ENCODE results near the gene GAN.
"Not testable (repeated sequence)": the region's sequence is repeated elsewhere in the genome, so short reads cannot be mapped to it uniquely, and the experiment has no call there.

Gene GAN

DNA sequence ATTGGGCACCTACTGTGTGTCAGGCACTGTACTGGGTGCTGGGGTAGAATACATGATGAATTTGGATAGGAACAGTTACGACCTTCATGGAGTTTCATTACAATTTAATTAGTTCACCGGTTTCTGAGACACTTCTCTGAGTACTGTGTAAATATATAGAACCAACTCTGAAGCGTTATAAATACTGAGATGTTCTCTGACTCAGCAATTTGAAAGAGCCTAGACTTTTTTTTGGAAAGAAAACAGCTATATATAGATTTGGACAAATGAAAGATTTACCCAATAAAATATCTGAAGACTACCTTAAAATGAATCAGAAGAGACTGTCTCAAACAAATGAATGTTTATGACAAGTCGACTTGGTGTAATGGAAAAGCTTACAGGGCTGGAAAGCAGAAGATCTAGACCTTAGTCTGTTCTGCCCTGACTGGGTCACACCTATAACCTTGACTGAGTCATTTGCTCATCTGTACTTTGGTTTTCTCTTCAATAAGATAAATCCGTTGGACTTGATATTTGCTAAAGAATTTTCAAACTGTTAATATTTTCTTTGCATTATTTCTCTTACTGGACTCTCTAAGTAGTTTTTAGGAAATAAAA, 4.6 kb upstream of the GAN start:
- DNase-seq, result no peak

DNA sequence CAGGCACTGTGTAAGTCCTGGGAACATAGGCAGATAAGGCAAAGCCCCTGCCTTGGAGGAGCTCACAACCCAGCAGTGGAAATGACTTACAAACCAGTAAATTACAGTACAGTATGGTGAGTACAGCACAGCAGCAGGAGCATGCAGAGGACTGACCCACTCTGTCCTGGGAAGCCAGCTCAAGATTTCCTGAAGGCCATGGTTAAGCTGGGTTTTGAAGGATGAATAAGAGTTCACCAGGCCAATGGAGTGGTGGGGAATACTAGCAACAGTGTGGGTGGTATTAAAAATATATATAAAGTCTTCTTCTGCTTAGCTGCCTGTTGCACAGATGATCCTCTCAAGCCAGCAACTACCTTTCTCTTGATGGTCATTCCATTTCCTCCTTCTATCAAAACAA, 3.0 kb upstream of the GAN start:
- no peak for DNase-seq

- DNase-seq, result no peak
Observed at GRCh38 chr16:81313701-81314602, 810 bp upstream of the GAN start.

DNA sequence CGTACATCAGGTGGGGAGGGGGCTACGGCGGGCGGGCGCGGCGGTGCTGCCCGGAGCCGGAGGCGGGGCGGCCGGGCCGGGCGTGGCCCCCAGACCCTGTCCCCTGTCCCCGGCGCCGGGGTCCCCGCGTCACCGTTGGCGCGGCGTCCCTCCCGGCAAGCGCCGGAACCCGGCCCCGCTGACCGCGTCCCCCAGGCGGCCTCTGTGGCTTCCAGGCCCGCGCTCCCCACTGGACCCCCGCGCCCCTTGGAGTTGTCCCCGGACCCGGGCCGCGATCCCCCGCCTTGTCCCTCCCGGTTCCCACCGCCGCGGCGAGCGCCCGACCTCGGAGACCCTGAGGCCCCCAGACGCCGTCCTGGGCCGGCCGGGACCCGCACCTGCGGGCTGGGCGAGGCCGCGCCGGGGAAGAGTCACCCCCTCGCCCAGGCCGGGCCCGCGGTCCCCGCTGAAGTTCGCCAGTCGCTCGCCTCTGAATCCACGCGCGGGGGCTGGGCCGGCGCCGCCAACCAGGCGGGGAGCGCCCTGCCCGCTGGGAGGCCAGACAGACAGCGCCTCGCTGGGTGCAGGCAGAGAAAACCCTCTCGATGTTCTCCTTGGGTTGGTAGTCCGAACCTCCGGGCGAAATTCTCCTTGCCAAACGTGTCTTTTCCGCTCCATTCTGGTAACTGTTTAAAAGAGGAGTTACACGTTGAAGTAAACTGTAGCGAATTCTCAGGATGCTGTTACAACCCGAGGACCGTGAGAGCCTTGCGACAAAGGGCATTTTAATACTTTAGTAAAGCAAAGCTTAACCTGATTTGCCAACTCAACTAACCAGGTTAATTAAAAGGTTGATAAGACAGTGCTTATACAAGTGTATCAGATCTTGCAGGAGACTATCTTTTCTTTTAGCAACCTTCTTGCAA, 761 bp downstream of the GAN start:
- DNase-seq, result no peak

DNA sequence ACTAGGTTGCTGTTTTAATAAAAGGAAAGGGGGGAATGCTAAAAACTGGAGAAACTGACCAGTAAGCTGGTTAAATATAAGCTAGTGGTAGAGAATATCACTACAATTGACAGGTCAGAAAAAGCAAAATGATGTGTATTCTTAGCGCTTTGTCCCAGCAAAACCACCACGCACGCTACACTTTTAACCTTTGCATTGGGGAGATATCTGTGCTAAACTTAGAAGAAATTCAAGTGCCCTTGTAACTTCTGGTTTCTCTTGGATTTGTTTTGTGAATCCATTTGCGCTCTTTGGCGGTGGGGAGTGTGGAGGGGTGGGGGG, 1.4 kb downstream of the GAN start:
- no peak for DNase-seq

GRCh38 chr16:81318711-81319110, 3.9 kb downstream of the GAN start:
- DNase-seq, result no peak

DNA sequence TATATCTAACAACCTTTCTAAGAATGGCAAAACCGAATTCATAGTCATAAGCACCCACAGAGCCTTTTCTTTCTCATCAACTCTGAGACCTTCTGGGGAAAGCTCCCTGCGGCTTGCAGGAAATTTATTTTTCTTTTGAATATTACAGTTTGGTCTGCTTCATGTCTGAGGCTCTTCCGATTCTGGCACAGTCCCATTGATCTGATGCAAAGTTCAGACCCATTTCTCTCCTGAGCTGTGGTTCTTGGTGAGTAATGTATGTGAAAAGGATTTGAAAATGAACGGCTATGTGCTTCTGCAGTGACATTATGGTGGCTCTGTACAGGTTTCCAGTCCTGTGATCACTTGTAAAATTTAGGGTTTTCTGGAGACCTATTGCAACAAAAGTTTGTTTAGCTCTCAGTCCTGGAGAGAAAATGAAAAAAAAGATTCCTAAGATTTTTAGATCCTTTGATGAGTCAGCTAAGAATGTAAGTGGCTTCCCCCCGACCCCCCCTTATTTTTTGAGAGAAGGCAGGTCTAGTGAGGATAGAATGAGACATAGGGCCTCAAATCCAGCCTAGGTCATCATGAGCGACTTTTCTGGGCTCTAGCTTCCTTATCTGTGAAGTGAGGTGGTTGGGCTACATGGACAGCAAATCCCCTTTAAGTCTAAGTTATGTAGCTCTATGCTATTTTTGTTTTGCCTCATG, 4.6 kb downstream of the GAN start:
- no peak for DNase-seq

DNA sequence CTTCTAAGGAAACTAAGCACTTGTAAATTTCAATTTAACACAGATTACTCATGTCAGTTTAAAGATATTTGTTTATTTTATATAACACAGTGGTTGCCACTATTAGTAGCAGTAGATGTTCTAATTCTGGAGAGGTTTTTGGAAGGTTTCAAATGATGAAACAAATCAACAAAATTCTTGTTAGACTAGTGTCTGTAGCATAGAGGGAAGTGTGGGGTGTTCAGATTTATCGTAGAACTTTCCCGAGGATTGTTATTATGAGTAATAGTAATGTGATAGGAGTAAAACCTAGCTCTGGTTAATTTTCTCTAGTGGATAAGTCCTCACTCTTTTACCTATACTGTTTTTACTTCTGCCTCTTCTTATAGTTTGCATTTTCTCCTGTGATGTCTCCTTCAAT, 6.3 kb downstream of the GAN start:
- no peak for DNase-seq

DNA sequence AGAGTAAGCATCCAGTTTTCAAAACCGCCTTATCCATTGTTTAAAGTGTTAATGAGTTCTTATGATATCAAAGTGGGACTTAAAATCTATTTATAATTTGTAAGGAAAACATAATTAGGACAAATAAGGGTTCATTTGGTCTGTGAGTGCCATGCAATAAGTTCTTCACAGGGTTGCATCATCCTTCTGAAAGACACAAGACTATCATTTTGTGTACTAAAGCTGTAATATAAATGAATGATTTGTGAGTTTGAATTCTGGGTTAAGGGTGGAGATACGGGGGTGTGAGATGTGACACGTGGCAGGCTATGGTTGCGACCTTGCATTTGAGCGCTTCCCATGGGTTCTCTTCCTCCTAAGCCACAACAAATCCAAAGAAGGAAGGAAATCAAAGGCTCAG, 6.8 kb downstream of the GAN start:
- no peak for DNase-seq

- DNase-seq, result no peak
Observed at GRCh38 chr16:81324808-81325207, 10.0 kb downstream of the GAN start.

GRCh38 chr16:81327011-81327410, 12.2 kb downstream of the GAN start:
- DNase-seq, result no peak

DNA sequence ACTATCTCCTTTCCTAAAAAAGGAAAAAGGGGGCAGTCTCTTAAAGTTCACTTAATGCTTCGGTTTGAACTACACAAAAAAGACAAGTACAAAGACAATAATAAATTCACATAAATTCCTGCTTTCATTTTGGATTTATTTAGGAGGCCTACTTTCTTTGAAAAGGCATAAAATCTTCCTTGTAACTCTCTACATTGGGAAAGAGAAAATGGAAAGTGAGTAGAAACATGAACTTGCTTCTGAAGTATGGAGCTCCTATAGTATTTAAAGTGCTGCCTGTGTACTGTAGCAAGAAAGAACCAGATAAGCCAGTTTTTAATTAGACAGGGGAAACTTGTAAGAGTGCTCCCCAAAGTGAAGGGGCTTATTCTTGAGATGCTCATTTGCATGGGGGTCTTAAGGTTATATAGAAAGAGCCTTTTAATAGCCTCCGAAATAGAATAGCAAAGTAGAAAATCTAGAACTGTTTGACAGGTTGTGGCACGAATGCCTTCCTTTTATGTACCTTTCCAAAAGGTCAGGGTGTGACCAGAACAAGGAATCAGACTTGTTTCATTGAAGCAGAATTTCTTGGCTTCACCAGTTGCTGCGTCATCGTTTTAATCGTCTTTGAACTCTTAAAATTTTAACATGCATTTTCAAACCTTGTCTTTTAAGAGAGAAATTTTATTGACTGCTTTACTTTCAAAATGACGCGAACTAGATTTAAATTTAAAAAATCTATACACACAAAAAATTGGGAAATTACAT, 12.9 kb downstream of the GAN start:
- no peak for DNase-seq

DNA sequence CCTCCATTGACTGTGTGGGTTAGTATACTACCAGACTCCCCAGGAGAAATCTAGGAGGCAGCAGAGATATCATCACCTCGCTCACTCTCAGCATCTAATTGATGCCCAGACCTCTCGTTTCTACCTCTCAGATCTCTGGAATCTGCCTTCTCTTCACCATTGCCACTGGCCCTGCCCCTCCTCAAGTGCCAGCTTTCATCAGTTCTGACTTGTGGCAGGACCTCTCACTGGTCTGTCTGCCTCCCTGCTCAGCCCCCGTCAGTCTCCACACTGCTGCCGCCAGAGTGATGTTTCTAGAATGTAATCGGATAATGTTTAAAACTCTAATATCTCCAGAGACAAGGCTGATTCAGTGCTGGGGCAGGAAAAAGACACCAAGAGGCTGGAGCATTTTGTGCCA, 15.2 kb downstream of the GAN start:
- DNase-seq, result no peak

DNA sequence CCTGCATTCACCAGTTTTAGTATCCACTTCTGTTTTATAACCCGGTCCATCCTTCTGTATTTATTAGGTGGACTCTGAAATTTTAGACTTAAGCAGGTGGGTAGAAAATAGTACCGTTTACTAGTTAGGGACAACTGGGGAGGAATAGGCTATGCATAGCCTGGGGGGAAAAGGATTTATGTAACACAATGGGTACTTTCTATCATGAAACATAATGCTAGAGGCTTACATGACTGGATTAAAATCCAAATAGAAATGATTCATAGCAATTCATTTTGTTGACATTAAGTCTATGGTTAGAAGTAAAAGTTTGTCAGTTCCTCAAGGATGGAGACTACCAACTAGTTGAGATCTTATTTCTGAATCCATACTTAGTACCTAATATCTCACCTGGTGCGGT, 18.6 kb downstream of the GAN start:
- no peak for DNase-seq

DNA sequence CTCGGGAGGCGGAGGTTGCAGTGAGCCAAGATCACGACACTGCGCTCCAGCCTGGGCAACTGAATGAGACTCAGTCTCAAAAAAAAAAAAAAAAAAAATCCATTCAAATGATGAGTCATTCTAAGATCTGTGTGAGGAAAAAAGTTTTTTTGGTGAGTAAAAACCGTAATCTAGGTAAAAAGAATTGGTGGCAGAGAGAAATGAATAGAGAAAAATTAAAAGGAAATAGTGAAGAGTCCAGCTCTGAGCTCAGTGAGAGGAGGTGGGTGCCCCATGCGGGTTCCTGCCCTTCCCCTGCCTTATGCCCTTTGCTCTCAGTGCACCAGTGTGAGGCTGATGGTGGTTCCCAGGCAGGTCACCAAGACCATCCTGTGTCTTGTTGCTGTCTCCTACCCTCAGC, 20.9 kb downstream of the GAN start:
- DNase-seq, result no peak

GRCh38 chr16:81337097-81337496, 22.3 kb downstream of the GAN start:
- no peak for DNase-seq

DNA sequence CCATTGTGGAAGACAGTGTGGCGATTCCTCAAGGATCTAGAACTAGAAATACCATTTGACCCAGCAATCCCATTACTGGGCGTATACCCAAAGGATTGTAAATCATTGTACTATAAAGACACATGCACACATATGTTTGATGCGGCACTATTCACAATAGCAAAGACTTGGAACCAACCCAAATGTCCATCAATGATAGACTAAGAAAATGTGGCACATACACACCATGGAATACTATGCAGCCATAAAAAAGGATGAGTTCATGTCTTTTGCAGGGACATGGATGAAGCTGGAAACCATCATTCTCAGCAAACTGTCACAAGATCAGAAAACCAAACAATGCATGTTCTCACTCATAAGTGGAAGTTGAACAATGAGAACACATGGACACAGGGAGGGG, 30.4 kb downstream of the GAN start:
- not testable (repeated sequence) for DNase-seq

DNA sequence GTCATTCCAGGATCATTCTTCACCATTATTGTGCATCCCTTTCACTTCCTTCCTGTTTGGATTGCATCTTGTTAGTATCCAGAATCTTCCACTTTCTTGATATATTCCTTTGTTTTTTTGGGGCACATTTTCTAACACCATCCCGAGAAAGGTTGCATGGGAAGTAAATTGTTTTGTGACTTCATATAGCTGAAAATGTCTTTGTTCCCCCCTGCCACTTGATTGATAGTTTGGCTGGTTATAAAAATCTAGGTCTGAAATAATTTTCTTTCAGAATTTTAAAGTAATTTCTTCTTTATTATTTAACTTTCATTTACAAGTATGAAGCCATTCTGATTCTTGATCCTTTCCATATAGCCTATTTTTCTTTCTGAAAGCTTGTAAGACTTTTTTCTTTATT, 32.7 kb downstream of the GAN start:
- DNase-seq, result no peak

GRCh38 chr16:81349608-81350305, 35.0 kb downstream of the GAN start:
- no peak for DNase-seq

DNA sequence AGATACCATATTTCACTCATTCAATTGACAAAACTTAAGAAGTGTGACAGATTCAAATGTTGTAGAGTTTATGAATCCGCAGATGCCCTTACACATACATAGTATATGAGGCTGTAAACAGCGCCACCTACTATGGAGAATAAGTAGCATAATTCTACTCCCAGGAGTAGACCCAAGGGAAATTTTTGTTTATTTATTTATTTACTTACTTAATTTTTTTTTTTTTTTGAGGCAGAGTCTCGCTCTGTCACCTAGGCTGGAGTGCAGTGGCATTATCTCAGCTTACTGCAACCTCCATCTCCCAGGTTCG, 35.5 kb downstream of the GAN start:
- DNase-seq, result no peak

DNA sequence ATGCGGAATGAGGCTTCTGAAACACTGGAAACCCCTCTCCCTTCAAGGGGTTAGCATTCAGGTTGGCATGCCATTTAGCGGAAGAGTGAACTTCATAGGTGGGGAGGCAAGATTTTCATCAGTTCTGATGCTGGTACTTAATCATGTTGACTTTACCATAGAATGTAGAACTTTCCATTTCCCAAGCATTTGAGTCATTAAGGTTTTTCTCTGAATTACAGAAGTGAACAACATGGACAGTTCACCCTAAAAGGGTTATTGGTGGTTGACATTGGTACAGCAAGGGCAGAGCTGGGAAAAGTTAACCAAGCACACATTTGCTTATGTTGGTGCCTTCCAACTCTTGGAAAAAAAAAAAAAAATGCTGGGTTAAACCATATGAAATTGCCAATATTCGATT, 39.1 kb downstream of the GAN start:
- no peak for DNase-seq

GRCh38 chr16:81357711-81358260, 43.0 kb downstream of the GAN start:
- DNase-seq, result no peak
